Spleen (tissue), 7 donors: ENCODE data around the gene GET4.

Source experiments
- CTCF ChIP-seq, 11 experiments: fragments of 200-600 bp in 7 of 11; fragments of 450-650 bp in 4 of 11; sonication (generic) in 4 of 11; IDR thresholded peaks in 8 of 11; conservative IDR thresholded peaks in 3 of 11; 1 replicate in 7 of 11; 2 replicates in 4 of 11; pipeline versions ENCODE4 v1.4.0 to v1.8.0; 2016 to 2021; ENCODE audit warnings: antibody characterized with exemption in 11 of 11, inconsistent platforms in 4 of 11, mild to moderate bottlenecking in 1 of 11
- POLR2AphosphoS5 ChIP-seq, 3 donors: sonication (generic); formaldehyde crosslinking; IDR thresholded peaks; one replicate each; pipeline ENCODE4 v1.5.1; 2017; ENCODE audit warnings: antibody characterized with exemption in 3 of 3
- donor health status: DM: no; HTN: no; CAD: no; lungs with moderate emphysema.
- donor health status: DM: no; HTN: no; CAD: no.
- donor health status: DM: no; HTN: no; CAD: no.

- TF ChIP-seq CTCF (IDR thresholded peaks at IDR 0.05 in 8 of 11, conservative IDR thresholded peaks at IDR 0.05 in 3 of 11) (no peak), POLR2AphosphoS5 (IDR thresholded peaks at IDR 0.05) (no peak)
These were observed 64.5 kb downstream of the GET4 start for GRCh38 chr7:940599-941408.
